Endothelial cell of umbilical vein (primary cell): Measurements from ENCODE around the gene ERFL.

ENCODE experiments used
- CTCF ChIP-seq, 2 donors: IDR thresholded peaks; 1 replicate in 1 of 2; 2 replicates in 1 of 2; pipeline ENCODE4 v1.5.1; 2011; ENCODE audit warnings: low read length in 2 of 2, mild to moderate bottlenecking in 2 of 2, moderate library complexity in 2 of 2, control low read depth in 1 of 2, inconsistent platforms in 1 of 2, low read depth in 1 of 2; ENCODE audit not compliant: insufficient read depth in 1 of 2; ENCODE audit errors: extremely low read depth in 1 of 2
- EZH2 ChIP-seq: IDR thresholded peaks from 2 replicates; pipeline ENCODE4 v1.6.1; 2012; ENCODE audit warnings: borderline replicate concordance, low read depth, mild to moderate bottlenecking, moderate library complexity, low read length, inconsistent platforms; ENCODE audit not compliant: severe bottlenecking

- no peak for TF ChIP-seq EZH2
- no peak for TF ChIP-seq CTCF (IDR thresholded peaks at IDR 0.05; ENCODE audit: extremely low read depth in 1 of 2, insufficient read depth in 1 of 2, low read depth in 1 of 2, low read length in 2 of 2)
Observed at GRCh38 chr19:41896581-41896942, 31.7 kb downstream of the ERFL start.
